NAMALWA (cell line): ENCODE data around the gene CACNG7.

Experiments used
- DNase-seq: peaks from one replicate; pipeline ENCODE4 v3.0.0-alpha.2; 2015; ENCODE audit warnings: low spot score

Gene CACNG7

DNA sequence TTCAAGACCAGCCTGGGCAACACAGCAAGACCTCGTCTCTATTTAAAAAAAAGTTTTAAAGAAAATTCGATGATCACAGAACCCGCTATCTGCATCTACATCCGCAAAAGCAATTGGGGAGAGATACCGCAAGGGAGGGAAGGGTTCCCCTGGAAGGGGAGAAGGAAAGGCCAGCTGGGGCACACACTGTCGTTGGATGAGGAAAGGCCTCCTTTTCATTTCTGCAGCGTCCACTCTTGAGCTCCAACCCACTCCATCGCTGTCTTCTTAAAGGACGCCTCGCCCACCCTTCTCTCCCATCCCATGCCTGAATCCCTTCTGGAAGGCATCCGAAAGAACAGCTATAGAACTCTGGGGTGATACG lies 30.3 kb upstream of the CACNG7 start:
- no peak for DNase-seq

DNA sequence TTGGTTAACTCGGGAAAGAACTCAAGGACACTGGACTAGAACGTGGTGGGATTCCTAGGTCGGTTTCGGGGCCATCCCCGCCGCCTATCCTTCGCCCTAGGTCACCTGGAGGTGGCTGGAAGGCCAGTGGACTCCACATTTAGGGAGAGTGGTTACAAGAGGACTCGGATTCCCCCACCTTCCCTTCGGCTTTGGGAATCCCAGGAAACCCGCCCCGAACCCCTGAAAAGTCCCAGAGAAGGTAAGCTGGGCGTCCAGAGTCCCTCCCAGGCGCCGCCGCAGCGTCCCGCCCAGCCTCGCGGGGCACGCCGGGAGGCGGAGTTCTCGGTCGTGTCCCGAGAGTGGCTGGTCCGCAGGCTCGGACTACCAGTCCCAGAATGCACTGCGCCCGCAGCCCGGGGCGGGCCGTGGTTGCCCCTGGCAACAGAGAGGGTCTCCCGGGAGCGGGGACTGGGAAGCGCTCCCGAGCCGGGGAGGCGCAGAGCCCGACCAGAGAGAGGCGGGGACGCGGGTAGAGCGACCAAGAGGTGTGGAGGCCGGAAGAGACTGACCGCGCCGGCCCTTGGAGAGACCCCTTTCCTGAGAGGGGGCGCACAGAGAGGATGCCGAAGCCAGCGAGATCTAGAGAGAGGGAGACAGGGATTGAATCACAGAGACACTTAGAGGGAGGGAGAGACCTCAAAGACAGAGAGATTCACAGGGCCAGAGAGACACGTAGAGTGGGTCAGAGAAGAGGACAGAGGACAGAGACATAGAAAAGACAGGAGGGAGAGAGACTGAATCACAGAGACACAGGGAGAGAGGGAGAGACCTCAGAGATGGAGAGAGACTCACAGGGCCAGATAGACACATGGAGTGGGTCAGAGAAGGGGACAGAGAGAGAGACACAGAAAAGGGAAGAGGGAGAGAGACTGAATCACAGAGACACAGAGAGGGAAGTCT lies 29.7 kb upstream of the CACNG7 start:
- DNase-seq, result peak; percentile 81

DNA sequence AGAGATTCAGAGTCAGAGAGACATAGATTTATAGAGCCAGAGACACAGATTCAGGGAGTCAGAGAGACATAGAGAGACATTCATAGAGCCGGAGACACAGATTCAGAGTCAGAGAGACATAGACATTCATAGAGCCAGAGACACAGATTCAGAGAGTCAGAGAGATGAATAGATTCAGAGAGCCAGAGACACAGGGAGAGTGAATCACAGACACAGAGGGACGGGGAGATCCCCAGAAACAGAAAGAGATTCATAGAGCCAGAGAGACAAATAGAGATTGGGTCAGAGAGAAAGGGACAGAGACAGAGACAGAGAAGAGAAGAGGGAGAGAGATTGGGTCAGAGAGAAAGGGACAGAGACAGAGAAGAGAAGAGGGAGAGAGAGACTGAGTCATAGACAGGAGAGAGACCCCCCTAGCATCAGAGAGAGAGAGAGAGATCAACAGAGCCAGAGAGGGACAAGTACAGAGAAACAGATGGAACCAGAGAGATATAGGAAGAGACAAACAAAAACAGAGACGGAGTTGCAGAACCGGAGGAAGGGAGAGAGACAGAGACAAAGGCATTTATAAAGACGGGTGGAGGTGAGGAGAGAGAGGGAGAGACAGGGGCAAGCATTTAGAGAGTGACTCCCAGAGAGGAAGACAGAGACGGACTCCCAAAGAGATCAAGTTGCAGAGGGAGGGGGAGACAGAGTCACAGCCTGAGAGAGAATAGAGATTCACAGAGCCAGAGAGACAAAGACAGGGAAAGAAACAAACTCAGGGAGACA lies 28.2 kb upstream of the CACNG7 start:
- no peak for DNase-seq

GRCh38 chr19:53881482-53882390 lies 27.3 kb upstream of the CACNG7 start, which contains the start of gene PRKCG:
PRKCG (plus strand) TSS chr19:53882197; CDS start chr19:53882495, 298 bp downstream.
- DNase-seq, result peak; percentile 94

GRCh38 chr19:53882391-53883050 lies 26.6 kb upstream of the CACNG7 start:
- peak; percentile 33 for DNase-seq

DNA sequence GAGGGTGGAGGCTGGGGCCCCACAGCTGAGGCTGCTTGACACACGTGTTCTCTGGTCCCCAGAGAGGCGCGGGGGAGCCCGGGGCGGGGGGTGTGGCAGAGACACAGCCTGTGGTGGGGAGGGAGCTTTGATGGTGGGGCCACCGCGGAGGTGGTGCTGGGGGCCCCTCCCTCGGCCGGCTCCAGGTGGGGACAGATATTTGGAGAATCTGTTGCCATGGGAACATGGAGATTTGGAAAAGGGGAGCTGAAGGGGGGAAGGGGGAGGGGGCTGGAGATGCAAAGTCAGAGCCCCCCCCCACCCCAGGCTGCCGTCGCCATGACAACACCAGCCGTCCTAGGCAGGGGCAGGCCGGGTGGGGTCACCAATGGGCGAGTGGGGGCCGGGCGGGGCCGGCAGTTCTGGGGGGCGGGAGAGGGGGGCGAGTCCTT lies 25.8 kb upstream of the CACNG7 start:
- peak; percentile 88 for DNase-seq

- DNase-seq, result no peak
Observed at GRCh38 chr19:53883741-53884140, 25.3 kb upstream of the CACNG7 start.

DNA sequence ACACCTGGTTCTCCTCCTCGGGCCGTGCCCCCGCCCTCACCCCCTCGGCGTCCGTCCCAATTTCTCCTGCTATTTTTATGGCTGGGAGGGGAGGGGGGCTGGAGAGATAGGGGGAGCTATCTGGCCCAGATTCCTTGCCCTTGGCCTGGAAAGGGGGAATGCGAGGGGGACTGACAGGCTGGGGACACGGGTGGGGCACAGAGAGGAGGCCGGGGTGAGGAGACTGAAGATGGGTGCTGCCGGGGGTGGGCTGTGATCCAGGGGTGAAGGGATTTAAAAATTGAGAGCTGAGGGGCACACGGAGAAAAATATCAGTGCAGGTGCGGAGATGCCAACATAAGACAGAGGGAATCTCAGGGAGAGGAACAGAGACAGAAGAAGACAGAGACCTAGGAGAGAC lies 24.8 kb upstream of the CACNG7 start:
- DNase-seq, result no peak

GRCh38 chr19:53885036-53885435 lies 24.0 kb upstream of the CACNG7 start:
- DNase-seq, result no peak

DNA sequence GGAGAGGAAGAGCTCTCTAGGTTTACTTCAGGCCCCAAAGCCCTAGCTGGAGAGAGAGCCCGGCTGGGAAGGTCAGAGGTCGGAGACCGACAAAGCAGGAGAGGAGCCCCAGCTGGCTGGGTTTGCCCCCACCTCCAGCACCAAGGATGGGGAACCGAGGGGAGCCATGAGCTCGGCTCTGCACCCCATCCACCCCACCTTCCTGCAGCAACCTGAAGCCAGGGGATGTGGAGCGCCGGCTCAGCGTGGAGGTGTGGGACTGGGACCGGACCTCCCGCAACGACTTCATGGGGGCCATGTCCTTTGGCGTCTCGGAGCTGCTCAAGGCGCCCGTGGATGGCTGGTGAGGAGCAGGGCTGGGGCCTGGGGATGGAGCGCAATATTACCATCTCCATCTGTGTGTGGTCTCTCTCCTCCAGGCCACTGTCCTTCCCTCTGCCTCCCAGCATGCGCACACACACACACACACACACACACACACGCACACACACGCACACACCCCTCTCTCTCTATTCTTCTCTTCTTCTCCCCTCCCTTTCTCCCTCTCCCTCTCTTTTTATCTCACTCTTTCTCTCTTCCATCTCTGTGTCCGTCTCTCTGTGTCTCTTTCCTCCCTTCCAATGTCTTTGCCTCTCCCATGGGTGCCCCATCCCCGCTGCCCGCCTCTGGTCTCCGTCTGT lies 16.6 kb upstream of the CACNG7 start:
- no peak for DNase-seq

GRCh38 chr19:53892981-53893325 lies 16.1 kb upstream of the CACNG7 start:
- peak; percentile 47 for DNase-seq

DNA sequence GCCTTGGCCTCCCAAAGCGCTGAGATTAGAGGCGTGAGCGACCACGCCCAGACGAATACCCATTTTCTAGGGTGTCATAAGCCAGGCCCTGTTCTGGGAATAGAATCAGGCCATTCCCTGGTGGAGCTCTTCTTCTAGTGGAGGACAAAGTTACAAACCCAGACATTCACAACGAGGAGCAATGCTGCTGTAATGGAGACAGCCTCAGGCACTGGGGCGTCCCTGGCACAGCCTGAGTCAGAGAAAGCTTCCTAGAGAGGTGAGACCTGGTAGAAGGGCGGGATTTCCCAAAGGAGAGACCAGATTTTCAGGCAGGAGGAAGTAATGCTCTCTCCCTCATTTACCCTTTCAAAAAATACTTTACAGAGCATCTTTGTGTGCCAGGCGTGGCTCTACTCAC lies 14.4 kb upstream of the CACNG7 start:
- DNase-seq, result no peak

- DNase-seq, result no peak
Observed at GRCh38 chr19:53896682-53897081, 12.4 kb upstream of the CACNG7 start.

GRCh38 chr19:53897459-53897858 lies 11.6 kb upstream of the CACNG7 start:
- DNase-seq, result no peak

GRCh38 chr19:53898166-53898565 lies 10.9 kb upstream of the CACNG7 start:
- DNase-seq, result no peak

- DNase-seq, result peak; percentile 73
Observed at GRCh38 chr19:53898636-53899341, 10.3 kb upstream of the CACNG7 start.

GRCh38 chr19:53900191-53900860 lies 8.8 kb upstream of the CACNG7 start:
- DNase-seq, result no peak

DNA sequence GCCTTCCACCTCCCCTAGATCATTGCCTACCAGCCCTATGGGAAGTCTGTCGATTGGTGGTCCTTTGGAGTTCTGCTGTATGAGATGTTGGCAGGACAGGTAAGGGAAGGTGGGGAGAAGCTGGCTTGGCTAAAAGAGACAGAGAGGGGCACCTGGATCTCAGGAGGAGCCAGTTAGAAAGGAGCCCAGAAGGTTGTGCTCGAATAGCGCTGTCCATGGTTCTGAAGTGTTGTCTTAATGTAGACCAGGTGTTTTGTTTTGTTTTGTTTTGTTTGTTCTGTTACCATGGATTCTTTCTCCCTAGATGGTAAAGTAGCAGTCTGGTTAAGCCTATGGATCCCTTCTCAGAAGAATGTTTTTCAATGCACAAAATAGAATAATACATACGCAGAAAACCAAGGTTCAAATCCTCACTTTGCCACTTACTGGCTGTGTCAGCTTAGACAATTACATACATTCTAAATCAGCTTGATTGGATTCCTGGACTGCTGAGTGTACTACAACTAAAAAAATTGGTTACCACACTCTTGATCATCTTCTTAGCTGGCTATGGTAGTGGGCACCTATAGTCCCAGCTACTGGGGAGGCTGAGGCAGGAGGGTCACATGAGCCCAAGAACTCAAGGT lies 5.9 kb upstream of the CACNG7 start:
- peak; percentile 81 for DNase-seq

DNA sequence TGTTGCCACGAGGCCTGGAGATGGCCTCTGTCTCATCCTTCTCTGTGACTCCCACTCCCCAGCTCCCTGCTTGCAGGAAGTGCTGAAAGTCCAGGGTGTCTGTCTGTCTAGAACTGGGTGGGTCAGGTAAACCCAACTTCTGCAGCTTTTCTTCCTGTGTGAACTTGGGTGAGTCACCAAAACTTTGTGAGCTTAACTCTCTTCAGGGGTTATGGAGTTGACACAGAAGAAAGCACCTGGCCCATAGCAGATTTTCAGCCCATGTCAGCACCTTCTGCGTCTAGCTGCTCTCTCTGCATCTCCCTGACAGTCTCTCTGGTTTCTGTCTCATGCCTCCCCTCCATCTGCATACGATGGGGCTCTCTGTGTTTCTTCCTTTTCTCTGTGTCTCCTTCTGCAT lies 4.2 kb upstream of the CACNG7 start:
- peak; percentile 36 for DNase-seq
